Vagina (tissue), 2 donors: Measurements from ENCODE around the gene SLC22A23. TPM values are rescaled to one million over a fixed set of nuclear protein-coding genes. Genes with fewer than 3 reads are reported as not detected.

Source experiments
- DNase-seq, 2 donors: peaks; one replicate each; pipeline ENCODE4 v3.0.0-alpha.2; 2017; ENCODE audit errors: extremely low spot score in 2 of 2
- H3K27ac ChIP-seq: fragments of 200-600 bp; sonication (generic); one replicate; pipeline ENCODE4 v1.5.1; 2019
- H3K27me3 ChIP-seq: fragments of 200-600 bp; sonication (generic); one replicate; pipeline ENCODE4 v1.5.1; 2019
- H3K36me3 ChIP-seq, 2 donors: fragments of 200-600 bp; sonication (generic); one replicate each; pipeline ENCODE4 v1.5.1; 2017 to 2019
- H3K4me1 ChIP-seq: fragments of 200-600 bp; sonication (generic); one replicate; pipeline ENCODE4 v1.5.1; 2019
- H3K4me3 ChIP-seq, 2 donors: fragments of 200-600 bp; sonication (generic); 1 replicate in 1 of 2; 2 replicates in 1 of 2; pipeline ENCODE4 v1.5.1; 2016 to 2019
- H3K9me3 ChIP-seq: fragments of 200-600 bp; sonication (generic); one replicate; pipeline ENCODE4 v1.5.1; 2019
- POLR2A ChIP-seq, 2 donors: fragments of 450-650 bp; IDR thresholded peaks; one replicate each; pipeline ENCODE4 v1.6.1; 2017; ENCODE audit warnings: antibody characterized with exemption in 2 of 2, mild to moderate bottlenecking in 2 of 2, moderate library complexity in 2 of 2
- POLR2AphosphoS5 ChIP-seq, 2 donors: sonication (generic); formaldehyde crosslinking; IDR thresholded peaks; one replicate each; pipeline ENCODE4 v1.9.0; 2017; ENCODE audit warnings: antibody characterized with exemption in 2 of 2, mild to moderate bottlenecking in 2 of 2, low read depth in 1 of 2; ENCODE audit not compliant: insufficient read depth in 1 of 2
- intact Hi-C: fragments of 100-400 bp; cut with DNase I; formaldehyde crosslinking; loops from one replicate; pipeline ENCODE4 v1.15.1; 2023
- total RNA-seq: library from RNA; depleted of rRNA; stranded (reverse); fragments of >200 nt; gene quantifications from one replicate; pipeline ENCODE4 v1.2.3, GENCODE V29; 2016
- TF ChIP-seq, protein P1 (sequence below), 3 experiments: fragments of 450-650 bp in 2 of 3; fragments of 200-600 bp in 1 of 3; sonication (generic) in 1 of 3; IDR thresholded peaks; one replicate each; pipeline ENCODE4 v1.5.1; 2017 to 2019; ENCODE audit warnings: antibody characterized with exemption in 3 of 3, mild to moderate bottlenecking in 2 of 3, moderate library complexity in 2 of 3

Gene SLC22A23
- total RNA-seq, 1 donor from 2014 or later: 40.5 TPM

DNA sequence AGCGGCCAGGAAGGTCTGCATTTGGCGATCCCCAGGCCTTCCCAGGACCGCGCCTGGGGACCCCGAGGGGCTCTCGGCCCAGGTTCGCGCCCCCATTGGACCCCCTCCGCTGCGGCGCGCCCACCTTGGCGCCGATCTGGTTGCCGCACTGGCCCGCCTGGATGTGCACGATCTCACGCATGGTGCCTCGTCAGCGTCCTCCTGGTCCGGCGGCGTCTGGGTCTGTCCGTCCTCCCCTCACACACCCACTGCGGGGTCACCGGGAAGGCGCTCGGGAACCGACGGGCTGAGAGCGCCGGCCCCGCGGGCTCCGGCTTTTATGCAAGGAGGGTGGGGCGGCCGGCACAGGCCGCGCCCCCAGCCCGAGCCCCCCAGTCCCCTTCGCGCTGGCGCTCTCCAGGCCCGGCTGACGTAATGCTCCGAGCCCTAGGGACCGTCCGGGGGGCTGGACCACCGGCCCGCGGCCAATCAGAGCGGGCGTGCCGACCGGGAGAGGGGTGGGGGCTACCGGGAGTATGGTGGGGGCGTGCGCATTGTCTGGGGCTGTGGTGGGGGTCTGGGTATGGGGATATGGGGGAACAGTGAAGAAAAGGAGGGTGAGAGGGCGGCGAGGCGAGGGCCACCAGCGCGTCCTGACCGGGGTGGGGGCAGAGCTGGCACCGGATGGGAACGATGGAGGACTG lies 229.3 kb downstream of the SLC22A23 start, which contains the start of gene TUBB2B:
Gene TUBB2B (minus strand): TSS at position 291 of the 683 bp plus-strand sequence. CDS start 110 bp downstream, at position 181.
- Histone ChIP-seq H3K36me3 (no peaks in the 10 kb centered on the region), H3K4me3 (peak within 1 kb of the TSS; percentile 48 to 52), H3K4me1 (peaks cover 61% of the 10 kb centered on the region), H3K27ac (peak within 1 kb of the TSS; percentile 7), H3K9me3 (no peaks in the 10 kb centered on the region), H3K27me3 (no peaks in the 10 kb centered on the region)
- intact Hi-C loops: loop anchor here (5.0 kb wide), 1 partner anchor 985 kb away; no protein-coding TSS in a partner anchor
- DNase-seq: no peak
- TF ChIP-seq POLR2AphosphoS5 (IDR thresholded peaks at IDR 0.05; ENCODE audit: insufficient read depth in 1 of 2, low read depth in 1 of 2) (no peak), POLR2A (IDR thresholded peaks at IDR 0.05) (no peak)
- TF ChIP-seq, protein P1, sequence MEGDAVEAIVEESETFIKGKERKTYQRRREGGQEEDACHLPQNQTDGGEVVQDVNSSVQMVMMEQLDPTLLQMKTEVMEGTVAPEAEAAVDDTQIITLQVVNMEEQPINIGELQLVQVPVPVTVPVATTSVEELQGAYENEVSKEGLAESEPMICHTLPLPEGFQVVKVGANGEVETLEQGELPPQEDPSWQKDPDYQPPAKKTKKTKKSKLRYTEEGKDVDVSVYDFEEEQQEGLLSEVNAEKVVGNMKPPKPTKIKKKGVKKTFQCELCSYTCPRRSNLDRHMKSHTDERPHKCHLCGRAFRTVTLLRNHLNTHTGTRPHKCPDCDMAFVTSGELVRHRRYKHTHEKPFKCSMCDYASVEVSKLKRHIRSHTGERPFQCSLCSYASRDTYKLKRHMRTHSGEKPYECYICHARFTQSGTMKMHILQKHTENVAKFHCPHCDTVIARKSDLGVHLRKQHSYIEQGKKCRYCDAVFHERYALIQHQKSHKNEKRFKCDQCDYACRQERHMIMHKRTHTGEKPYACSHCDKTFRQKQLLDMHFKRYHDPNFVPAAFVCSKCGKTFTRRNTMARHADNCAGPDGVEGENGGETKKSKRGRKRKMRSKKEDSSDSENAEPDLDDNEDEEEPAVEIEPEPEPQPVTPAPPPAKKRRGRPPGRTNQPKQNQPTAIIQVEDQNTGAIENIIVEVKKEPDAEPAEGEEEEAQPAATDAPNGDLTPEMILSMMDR (IDR thresholded peaks at IDR 0.05): no peak

DNA sequence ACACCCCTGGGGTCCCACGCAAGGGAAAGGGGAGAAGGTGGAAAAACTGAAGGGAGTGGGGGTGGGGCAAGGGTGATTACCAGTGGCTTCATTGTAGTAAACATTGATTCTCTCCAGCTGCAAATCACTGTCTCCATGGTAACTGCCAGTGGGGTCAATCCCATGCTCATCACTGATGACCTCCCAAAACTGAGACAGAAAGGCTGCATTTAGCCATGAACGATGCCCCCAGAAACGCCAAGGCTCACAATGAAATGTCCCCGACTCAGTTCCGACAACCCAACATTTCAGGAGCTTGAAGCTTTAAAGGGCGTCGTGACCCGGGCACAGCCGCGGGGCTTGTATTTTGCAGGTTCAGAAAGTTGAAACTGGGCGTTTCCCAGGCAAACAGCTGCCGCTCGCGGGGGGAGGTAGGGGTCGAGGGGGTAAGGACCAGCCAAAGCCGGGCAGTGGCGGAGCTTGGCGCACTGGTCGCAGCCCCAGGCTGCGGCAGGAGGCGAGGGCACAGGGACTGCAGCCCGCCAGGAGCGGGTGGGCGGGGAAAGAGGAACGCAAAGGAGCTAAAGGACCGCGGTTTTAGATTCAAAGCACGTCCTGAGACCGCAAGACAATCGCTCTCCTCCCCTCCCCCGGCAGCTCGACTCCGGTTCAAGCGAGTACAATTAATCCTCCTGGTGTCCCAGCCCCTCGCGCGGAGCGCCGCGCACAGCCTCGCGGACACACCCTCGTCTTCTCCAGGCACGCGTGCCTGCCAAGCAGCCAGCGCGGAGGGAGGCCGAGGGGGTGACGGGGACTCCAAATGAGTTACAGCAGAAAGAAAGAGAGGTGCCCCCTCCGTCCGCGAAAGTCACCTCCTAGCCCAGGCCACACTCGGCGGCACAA lies 230.1 kb downstream of the SLC22A23 start:
- H3K27me3 ChIP-seq: no peaks in the 10 kb centered on the region
- peaks cover 54% of the 10 kb centered on the region for H3K4me1 ChIP-seq
- peak overlapping the region; percentile 48 to 52 for H3K4me3 ChIP-seq
- H3K27ac ChIP-seq: no peak overlapping the region
- no peak for DNase-seq
- TF ChIP-seq POLR2A (IDR thresholded peaks at IDR 0.05): no peak
- TF ChIP-seq, protein P1 (IDR thresholded peaks at IDR 0.05): no peak
- intact Hi-C loops: loop anchor here (5.0 kb wide), 1 partner anchor 984 kb away; no protein-coding TSS in a partner anchor
- H3K9me3 ChIP-seq: no peaks in the 10 kb centered on the region
- no peaks in the 10 kb centered on the region for H3K36me3 ChIP-seq

DNA sequence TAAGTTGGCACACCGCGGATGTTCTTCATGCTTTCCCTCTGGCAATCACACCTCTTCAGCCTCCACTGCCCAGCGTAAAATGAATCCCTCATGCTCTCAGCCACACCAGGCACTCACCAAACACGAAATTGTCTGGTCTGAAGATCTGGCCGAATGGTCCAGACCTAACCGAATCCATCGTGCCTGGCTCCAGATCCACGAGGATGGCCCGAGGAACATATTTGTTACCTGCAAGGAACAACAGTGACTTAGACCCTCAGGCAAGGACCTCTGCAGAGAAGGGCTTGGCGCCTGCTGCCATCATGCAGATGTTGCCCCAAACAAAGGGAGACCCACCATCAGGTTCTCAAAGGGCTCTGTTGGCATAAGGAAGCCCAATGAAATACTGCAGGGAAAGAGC lies 230.8 kb downstream of the SLC22A23 start:
- peaks cover 48% of the 10 kb centered on the region for H3K4me1 ChIP-seq
- intact Hi-C loops: loop anchor here (5.0 kb wide), 1 partner anchor 984 kb away; no protein-coding TSS in a partner anchor
- no peak overlapping the region for H3K4me3 ChIP-seq
- no peak for DNase-seq
- no peaks in the 10 kb centered on the region for H3K27me3 ChIP-seq
- no peaks in the 10 kb centered on the region for H3K9me3 ChIP-seq
- H3K27ac ChIP-seq: no peak overlapping the region
- H3K36me3 ChIP-seq: no peaks in the 10 kb centered on the region
- TF ChIP-seq POLR2A (IDR thresholded peaks at IDR 0.05) (no peak), POLR2AphosphoS5 (IDR thresholded peaks at IDR 0.05; ENCODE audit: insufficient read depth in 1 of 2, low read depth in 1 of 2) (no peak)
- TF ChIP-seq, protein P1 (IDR thresholded peaks at IDR 0.05): no peak

DNA sequence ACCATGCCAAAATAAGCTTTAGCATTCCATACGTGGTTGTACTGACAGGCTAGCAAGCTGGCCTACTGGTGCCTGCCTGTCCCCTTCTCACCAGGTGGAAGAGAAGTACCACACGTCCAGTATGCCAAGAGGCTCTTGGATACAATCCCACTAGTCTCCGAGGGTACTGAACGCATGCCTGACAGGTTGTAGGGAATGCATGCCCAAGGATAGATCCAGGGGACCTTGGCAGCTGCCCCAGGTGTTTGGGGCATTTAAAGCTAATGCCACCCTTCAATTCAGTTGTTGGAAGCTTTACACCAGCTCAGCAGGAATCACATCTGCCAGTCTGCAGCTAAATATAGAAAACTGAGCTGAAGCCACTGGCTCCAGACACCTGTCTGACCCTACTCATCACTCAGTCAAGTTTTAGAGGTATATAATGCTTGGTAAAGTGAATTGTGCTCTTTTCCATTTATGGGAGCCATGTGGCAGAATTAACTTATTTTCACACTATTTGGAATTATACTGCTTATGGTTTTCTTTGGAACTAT lies 234.3 kb downstream of the SLC22A23 start:
- no peak for DNase-seq
- H3K36me3 ChIP-seq: no peaks in the 10 kb centered on the region
- H3K4me3 ChIP-seq: no peak overlapping the region
- H3K9me3 ChIP-seq: no peaks in the 10 kb centered on the region
- TF ChIP-seq POLR2AphosphoS5 (IDR thresholded peaks at IDR 0.05; ENCODE audit: insufficient read depth in 1 of 2, low read depth in 1 of 2) (no peak), POLR2A (IDR thresholded peaks at IDR 0.05) (no peak)
- TF ChIP-seq, protein P1 (IDR thresholded peaks at IDR 0.05): no peak
- no peak overlapping the region for H3K27ac ChIP-seq
- no peaks in the 10 kb centered on the region for H3K27me3 ChIP-seq
- intact Hi-C loops: no loop called here
- peaks cover 16% of the 10 kb centered on the region for H3K4me1 ChIP-seq
